Adrenal gland (tissue), 5 donors: Measurements from ENCODE around the gene EML1.

Experiments
- POLR2A ChIP-seq, 2 donors: fragments of 450-650 bp; IDR thresholded peaks; one replicate each; pipeline ENCODE4 v1.6.1; 2017; ENCODE audit warnings: antibody characterized with exemption in 2 of 2, mild to moderate bottlenecking in 2 of 2, moderate library complexity in 1 of 2
- TF ChIP-seq, protein P1 (sequence below), 6 experiments: fragments of 450-650 bp in 4 of 6; fragments of 200-600 bp in 2 of 6; sonication (generic) in 1 of 6; IDR thresholded peaks; 1 replicate in 5 of 6; 2 replicates in 1 of 6; pipeline versions ENCODE4 v1.5.1 to v1.8.0; 2016 to 2021; ENCODE audit warnings: antibody characterized with exemption in 6 of 6, mild to moderate bottlenecking in 2 of 6, moderate library complexity in 1 of 6
- donor health status: DM: no; HTN: no; CAD: no.

DNA sequence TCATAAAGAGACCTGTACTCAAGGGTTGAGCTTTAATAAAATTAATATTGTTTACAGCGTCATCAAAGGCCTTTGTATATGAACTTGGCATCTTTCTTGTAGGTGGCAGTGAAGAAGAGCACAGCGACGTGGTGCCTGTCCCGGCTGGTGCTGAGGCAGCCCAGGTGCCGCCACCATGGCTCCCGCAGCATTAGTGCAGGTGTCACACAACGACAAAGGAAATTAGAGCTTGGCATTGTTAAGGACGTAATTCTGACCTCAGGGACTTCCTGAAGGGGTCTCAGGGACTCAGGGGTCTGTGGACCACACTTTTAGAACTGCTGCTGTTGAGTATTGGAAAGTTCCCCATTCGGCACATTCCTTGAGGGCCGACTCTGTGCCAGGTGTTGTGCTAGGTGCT lies 24.1 kb downstream of the EML1 start:
- no peak for TF ChIP-seq POLR2A (IDR thresholded peaks at IDR 0.05)
- TF ChIP-seq, protein P1, sequence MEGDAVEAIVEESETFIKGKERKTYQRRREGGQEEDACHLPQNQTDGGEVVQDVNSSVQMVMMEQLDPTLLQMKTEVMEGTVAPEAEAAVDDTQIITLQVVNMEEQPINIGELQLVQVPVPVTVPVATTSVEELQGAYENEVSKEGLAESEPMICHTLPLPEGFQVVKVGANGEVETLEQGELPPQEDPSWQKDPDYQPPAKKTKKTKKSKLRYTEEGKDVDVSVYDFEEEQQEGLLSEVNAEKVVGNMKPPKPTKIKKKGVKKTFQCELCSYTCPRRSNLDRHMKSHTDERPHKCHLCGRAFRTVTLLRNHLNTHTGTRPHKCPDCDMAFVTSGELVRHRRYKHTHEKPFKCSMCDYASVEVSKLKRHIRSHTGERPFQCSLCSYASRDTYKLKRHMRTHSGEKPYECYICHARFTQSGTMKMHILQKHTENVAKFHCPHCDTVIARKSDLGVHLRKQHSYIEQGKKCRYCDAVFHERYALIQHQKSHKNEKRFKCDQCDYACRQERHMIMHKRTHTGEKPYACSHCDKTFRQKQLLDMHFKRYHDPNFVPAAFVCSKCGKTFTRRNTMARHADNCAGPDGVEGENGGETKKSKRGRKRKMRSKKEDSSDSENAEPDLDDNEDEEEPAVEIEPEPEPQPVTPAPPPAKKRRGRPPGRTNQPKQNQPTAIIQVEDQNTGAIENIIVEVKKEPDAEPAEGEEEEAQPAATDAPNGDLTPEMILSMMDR (IDR thresholded peaks at IDR 0.05), result no peak
